HG03342 (cell line): ENCODE data around the gene DMAC2L.

Source experiments
- ATAC-seq: cut with Tn5 transposase; IDR thresholded peaks from one replicate; pipeline ENCODE4 v1.9.1; 2021; ENCODE audit warnings: mild to moderate bottlenecking, moderate library complexity; ENCODE audit not compliant: unreplicated experiment

The DMAC2L gene

GRCh38 chr14:50321009-50321660 is 9.0 kb downstream of the DMAC2L start:
- peak; percentile 85 for ATAC-seq

GRCh38 chr14:50331596-50331995 is 19.5 kb downstream of the DMAC2L start:
- no peak for ATAC-seq

DNA sequence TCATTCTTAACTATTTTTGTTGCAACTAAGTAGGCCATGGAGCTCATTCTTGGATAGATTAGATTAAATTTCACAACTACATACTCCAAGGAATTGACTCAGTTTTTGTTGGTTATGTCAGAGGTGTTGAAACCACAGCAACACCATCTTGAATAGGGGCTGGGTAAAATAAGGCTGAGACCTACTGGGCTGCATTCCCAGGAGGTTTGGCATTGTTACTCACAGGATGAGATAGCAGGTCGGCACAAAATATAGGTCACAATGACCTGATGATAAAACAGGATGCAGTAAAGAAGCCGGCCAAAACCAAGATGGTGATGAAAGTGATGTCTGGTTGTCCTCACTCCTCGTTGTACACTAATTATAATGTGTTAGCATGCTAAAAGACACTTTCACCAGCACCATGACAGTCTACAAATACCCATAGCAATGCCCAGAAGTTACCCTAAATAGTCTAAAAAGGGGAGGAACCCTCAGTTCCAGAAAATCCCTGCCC is 20.9 kb downstream of the DMAC2L start:
- no peak for ATAC-seq

GRCh38 chr14:50334211-50334610 is 22.1 kb downstream of the DMAC2L start:
- ATAC-seq, result no peak

DNA sequence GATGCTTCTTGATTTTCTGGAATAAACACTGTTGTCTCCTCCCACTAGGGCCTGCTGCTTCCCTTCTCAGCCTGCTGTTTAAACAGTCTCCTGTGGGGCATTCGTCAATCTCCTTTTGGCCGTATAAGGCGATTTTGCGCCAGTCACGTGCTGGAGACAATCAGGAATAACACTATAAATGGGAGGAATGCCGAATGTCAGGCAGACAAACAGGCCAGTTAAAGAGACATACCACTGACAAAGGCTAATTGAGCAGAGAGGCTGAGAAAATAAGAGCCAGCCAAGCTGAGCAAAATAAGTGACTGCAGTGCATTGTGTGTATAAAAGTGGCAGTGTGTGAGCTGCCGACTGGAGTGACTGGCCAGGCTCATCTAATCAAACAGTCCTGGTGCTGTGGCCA is 23.3 kb downstream of the DMAC2L start:
- no peak for ATAC-seq

DNA sequence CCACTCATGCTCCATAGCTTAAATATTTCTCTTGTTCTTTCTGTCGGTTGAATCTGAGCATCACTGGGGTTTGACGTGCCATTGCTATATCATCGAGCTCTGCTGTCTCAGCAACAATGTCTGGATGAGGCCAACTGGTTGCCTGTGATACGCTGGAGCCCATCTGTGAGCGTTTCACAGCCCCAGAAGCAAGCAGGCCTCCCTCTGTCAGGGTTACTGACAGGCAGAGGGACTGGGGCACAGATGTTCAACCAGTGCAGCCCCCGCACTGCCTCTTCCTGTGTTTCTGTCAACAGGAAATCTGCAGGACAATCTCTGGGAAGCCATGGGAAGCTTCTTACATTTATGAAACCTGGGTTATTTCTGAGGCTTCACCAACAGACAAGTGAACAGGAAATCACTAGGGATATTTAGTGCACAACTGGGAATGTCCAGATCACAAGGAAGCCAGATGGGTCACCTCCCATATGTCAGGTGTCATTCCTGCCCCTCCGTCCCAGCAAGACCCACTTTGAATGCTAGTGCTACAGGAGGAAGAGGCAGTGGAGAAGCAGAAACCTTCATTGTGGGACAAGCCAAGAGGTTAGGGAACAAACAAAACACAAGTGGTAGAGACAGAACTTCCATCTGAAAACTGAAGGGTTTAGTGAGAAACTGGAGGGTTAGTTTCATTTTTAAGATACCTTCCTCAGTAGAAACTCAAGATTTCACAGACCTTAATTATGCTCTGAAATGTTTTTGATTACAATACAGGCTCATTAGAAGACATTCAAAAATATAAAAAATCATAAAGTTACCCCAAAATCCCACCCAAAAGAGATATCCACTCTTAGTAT is 24.1 kb downstream of the DMAC2L start:
- ATAC-seq, result no peak

GRCh38 chr14:50338587-50338986 is 26.5 kb downstream of the DMAC2L start:
- no peak for ATAC-seq

DNA sequence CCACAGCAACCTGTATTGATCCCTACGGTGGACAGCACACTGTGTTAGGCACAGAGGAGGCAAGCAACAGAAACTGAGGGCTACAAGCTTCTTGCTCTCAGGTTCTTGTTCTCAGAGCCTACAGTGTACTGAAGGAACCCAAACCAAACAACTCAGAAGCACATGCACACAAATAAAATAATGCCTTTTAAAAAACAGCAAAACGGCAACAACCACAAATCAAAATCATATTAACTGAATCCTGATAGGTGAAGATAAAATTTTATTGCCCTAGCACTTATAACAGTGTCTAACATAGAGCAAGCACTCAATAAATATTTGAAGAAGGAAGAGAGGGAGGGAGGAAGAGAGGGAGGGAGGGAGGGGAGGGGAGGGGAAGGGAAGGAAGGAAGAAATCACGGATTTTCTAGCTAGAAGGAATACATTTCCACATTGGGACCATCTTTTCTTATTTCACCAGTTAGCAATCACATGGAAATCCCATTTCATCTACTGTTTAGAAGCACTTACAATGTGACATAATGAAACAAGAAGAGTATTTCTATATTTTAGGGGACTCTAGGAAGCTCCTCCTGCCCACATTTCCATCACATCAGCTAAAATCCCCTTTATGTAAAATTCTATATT is 27.2 kb downstream of the DMAC2L start:
- no peak for ATAC-seq

DNA sequence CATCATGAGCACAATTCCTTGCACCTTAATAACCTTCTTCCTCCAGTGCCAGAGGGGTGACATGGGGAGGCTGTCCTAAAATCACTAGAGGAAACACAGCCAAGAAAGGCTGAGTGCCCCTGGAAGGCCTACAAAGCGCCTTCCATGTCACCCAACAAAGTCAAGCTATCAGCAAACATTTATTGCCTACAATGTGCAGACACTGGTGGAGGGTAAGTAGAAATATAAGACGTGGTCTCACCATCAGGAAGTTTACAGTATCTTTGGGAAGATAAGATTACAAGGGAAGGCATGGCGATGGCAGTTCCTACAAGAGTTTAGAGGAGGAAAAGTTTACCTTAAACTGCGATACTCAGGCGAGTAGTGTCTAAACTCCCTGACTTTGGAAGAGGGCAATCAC is 27.9 kb downstream of the DMAC2L start:
- ATAC-seq, result no peak

GRCh38 chr14:50340963-50341362 is 28.8 kb downstream of the DMAC2L start:
- ATAC-seq, result no peak

DNA sequence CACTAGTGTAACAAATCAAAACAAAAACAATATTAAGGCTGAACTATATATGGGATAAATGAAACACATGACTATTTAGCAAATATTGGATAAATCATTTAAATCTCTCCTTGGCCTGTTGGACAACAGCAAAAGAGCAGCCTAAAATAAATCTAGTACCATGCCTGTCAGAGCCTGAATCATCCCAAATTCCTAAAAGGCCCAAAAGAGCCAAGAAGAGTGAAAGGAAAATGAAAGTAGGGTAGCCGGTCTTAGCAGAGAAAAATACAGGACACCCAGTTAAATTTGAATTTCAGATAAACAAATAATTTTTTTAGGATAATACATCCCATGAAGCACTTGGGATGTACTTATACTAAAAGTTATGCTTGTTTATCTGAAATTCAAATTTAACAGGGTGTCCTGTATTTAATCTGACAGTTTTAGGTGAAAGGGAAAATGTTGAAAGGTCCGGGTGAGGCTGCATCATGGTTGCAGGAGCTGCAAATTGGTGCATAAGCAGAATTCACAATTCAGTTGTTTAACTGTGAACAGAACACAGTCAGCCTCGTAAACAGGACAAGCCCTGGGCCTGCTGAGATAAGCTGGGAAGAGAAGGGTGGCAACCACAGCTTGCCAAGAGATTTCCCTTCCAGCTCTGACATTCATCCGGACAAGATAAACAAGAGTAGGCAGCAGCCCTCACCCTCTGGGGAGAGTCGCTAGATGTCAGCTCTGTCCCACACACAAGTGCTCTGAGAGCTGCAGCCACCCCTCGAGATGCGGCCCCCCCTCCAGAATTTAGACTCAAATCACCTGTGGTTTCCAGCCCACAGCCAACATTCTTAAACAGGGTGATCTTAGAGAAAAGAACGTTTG is 30.3 kb downstream of the DMAC2L start:
- no peak for ATAC-seq

GRCh38 chr14:50343434-50343833 is 31.3 kb downstream of the DMAC2L start:
- no peak for ATAC-seq

DNA sequence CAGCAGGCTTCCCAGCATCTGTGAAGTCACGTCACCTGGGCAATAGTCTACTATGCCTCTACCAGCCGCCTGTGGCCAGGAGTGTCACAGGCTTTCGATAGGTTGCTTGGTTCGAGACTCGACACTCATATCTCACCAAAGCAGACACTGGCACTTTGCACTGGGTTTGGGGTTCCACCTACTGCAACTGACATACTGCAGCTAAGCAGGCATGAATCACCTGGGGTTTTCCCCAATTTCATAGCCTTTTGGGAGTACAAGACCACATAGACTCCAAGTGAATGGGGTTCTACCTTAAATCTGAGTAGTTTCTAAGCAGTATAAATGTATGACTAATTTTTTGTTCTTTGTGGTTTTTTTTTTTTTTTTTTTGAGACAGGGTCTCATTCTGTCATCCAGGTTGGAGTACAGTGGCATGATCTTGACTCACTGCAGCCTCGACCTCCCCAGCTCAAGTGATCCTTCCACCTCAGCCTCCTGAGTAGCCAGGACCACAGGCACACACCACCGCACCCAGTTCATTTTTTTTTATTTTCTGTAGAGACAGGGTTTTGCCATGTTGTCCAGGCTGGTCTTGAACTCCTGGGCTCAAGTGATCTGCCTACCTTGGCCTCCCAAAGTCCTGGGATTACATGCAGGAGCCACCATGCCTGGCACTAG is 32.1 kb downstream of the DMAC2L start:
- peak; percentile 72 for ATAC-seq

GRCh38 chr14:50344876-50345563 is 32.9 kb downstream of the DMAC2L start:
- ATAC-seq, result no peak

GRCh38 chr14:50345846-50346422 is 33.8 kb downstream of the DMAC2L start:
- ATAC-seq, result no peak

DNA sequence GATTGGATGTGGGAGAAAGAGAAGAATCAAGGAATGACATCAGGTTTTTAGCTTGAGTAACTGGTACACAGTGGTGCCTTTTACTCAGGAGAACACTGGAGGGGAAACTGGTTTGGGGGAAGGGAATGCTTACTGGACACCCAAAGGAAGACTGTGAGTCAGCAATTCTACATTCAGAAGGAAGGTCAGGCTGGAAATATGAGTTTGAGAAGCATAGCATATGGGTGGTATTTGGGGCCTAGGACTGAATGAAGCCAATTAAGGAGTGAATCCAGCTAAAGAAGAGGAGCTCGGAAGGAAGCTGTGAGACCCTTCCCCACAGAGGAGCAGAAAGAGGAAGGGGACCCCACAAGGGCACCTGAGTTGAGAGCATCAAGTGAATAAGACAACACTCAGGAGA is 35.4 kb downstream of the DMAC2L start:
- ATAC-seq, result no peak

GRCh38 chr14:50348933-50349332 is 36.8 kb downstream of the DMAC2L start:
- no peak for ATAC-seq

DNA sequence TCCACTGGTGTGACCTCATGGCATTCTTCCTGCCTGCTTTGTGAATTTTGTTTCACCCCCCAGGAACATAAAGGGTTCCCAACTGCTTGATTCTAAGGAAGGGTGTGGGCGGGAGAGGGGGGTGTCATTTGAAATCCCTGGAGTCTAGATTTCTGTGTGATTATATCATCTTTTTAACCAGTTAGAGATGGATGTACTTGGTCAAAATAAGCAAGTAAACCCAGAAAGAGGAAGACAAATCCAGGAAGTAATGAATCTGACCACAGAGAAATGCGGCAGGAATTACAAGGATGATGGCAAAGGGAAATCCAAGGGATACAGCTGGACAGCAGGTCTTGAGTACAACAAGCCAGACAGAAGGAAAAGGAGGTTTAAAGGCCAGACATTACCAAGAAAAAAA is 38.9 kb downstream of the DMAC2L start:
- ATAC-seq, result no peak

GRCh38 chr14:50352584-50352983 is 40.5 kb downstream of the DMAC2L start:
- ATAC-seq, result no peak
